ENCODE measurements around the gene INO80B. TPM values are rescaled to one million over a fixed set of nuclear protein-coding genes. Genes with fewer than 3 reads are reported as not detected.

Gene INO80B
- total RNA-seq, 1 donor = 11.7 TPM

- peak within 1 kb of the TSS; percentile 78 for H3K4me3 ChIP-seq (ENCODE audit: low read depth, low read length)
- TF ChIP-seq CTCF (IDR thresholded peaks at IDR 0.05; ENCODE audit: insufficient read depth, low read depth, low read length) = no peak
- peak; percentile 84 for DNase-seq (ENCODE audit: low read depth)
Measured at GRCh38 chr2:74421221-74421870, 33.5 kb upstream of the INO80B start, which contains the start of the genes C2orf81 and WDR54. Gene C2orf81, minus strand, starts transcription at chr2:74421619. Its CDS starts 59 bp downstream, at chr2:74421560. Gene WDR54, plus strand, starts transcription at chr2:74421730. Its CDS starts 424 bp downstream, at chr2:74422154.

GRCh38 chr2:74423231-74424095, 31.4 kb upstream of the INO80B start:
- no peak for DNase-seq (ENCODE audit: low read depth)
- no peak for TF ChIP-seq CTCF (IDR thresholded peaks at IDR 0.05; ENCODE audit: insufficient read depth, low read depth, low read length)
- no peak overlapping the region for H3K4me3 ChIP-seq (ENCODE audit: low read depth, low read length)

GRCh38 chr2:74424139-74424992, 30.5 kb upstream of the INO80B start:
- no peak for TF ChIP-seq CTCF (IDR thresholded peaks at IDR 0.05; ENCODE audit: insufficient read depth, low read depth, low read length)
- DNase-seq (ENCODE audit: low read depth) = no peak
- H3K4me3 ChIP-seq (ENCODE audit: low read depth, low read length) = no peak overlapping the region

GRCh38 chr2:74424995-74425406, 29.9 kb upstream of the INO80B start:
- no peak for DNase-seq (ENCODE audit: low read depth)
- no peak for TF ChIP-seq CTCF (IDR thresholded peaks at IDR 0.05; ENCODE audit: insufficient read depth, low read depth, low read length)
- no peak overlapping the region for H3K4me3 ChIP-seq (ENCODE audit: low read depth, low read length)

- DNase-seq (ENCODE audit: low read depth) = no peak
- no peak overlapping the region for H3K4me3 ChIP-seq (ENCODE audit: low read depth, low read length)
- TF ChIP-seq CTCF (IDR thresholded peaks at IDR 0.05; ENCODE audit: insufficient read depth, low read depth, low read length) = no peak
Measured at GRCh38 chr2:74425523-74425922, 29.4 kb upstream of the INO80B start.

GRCh38 chr2:74426181-74426758, 28.6 kb upstream of the INO80B start:
- no peak for TF ChIP-seq CTCF (IDR thresholded peaks at IDR 0.05; ENCODE audit: insufficient read depth, low read depth, low read length)
- DNase-seq (ENCODE audit: low read depth) = no peak

More at GRCh38 chr2:74426181-74426758, 28.6 kb upstream of the INO80B start:
- no peak overlapping the region for H3K4me3 ChIP-seq (ENCODE audit: low read depth, low read length)
